GM18873 (cell line): ENCODE results near the gene SPATA16.
"Not testable (repeated sequence)": the region's sequence is repeated elsewhere in the genome, so short reads cannot be mapped to it uniquely, and the experiment has no call there.

Experiments used
- ATAC-seq: cut with Tn5 transposase; IDR thresholded peaks from one replicate; pipeline ENCODE4 v1.9.1; 2021; ENCODE audit warnings: mild to moderate bottlenecking, moderate library complexity, moderate number of reproducible peaks; ENCODE audit not compliant: unreplicated experiment, low FRiP score

SPATA16 gene, protein sequence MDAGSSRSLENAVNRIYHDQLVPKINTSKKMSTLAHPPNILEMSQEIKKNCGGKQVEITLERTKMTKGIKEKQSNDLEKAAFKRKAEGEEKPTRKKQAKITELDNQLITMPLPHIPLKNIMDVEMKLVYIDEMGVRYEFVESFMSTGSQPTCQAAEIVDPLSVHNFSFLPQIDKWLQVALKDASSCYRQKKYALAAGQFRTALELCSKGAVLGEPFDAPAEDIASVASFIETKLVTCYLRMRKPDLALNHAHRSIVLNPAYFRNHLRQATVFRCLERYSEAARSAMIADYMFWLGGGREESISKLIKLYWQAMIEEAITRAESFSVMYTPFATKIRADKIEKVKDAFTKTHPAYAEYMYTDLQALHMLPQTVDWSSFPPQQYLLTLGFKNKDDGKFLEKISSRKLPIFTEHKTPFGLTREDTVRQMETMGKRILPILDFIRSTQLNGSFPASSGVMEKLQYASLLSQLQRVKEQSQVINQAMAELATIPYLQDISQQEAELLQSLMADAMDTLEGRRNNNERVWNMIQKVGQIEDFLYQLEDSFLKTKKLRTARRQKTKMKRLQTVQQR

DNA sequence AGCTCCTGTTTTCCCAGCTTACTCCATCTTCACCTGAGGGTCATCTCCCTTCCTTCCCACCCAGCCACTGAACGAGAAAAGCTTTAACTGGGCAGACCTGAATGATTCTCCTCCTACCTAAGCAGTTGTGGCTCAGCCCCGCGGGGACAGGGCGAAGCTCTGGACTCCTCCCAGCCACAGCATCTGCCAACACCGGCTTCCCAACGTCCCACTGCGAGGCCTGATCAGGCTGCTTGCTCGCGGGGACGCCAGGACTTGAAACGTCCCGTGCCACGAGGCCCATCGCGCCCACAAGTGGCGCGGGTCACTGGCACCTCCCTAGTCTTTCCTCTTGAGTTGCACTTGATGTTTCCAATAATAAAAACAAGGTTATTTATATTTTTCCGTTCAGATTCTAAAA, at the start of gene SPATA16:
Gene SPATA16, minus strand, starts transcription at position 250 of the 400 bp plus-strand sequence. CDS start 23,504 bp downstream, outside the sequence.
- no peak for ATAC-seq

DNA sequence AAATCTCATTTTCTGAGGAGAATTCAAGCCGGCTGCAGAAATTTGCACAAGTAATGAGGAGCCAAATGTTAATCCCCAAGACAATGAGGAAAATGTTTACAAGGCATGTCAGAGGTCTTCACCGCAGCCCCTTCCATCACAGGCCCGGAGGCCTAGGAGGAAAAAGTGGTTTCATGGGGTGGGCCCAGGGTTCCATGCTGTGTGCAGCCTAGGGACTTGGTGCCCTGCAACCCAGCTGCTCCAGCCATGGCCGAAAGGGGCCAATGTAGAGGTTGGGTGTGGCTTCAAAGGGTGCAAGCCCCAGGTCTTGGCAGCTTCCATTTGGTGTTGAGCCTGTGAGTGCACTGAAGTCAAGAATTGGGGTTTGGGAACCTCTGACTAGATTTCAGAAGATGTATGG, 42.0 kb upstream of the SPATA16 start:
- ATAC-seq, result not testable (repeated sequence)

- ATAC-seq, result no peak
Observed at GRCh38 chr3:173173652-173174051, 32.6 kb upstream of the SPATA16 start.

DNA sequence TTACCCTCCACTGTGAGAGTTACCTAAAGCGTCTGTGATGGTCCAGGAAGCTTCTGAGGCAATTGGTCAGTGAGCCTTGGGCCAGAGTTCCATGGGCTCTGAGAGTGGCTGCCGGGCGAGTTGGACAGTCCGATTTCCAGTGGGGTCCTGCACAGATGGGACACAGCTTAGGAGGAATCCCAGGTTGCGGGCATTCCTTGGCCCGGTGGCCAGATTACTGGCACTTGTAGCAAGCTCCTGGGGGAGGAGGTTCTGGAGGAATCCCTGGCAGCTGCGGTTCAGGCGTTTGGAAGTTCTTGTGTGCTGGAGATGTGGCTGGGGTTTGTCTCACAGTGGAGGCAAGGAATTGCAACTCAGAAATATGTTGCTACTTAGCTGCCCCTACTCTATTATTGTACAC, 18.1 kb upstream of the SPATA16 start:
- not testable (repeated sequence) for ATAC-seq

DNA sequence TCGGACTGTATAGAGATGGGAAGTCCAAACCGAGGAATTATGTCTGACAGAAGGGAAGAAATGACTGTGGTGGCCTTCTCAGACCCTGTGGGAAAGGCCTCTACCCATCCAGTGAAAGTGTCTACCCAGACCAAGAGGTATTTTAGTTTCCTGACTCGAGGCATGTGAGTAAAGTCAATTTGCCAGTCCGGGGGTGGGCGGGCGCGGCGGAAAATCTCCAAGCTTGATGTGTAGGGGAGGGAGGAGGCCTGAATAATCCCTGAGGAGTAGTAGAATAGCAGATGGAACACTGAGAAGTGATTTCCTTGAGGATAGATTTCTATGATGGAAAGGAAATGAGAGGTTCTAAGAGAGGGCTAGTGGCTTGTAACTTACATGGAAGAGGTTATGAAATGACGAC, 15.5 kb upstream of the SPATA16 start:
- not testable (repeated sequence) for ATAC-seq

GRCh38 chr3:173153631-173154030, 12.6 kb upstream of the SPATA16 start:
- no peak for ATAC-seq

GRCh38 chr3:173139420-173139819, 1.6 kb downstream of the SPATA16 start:
- ATAC-seq, result no peak

DNA sequence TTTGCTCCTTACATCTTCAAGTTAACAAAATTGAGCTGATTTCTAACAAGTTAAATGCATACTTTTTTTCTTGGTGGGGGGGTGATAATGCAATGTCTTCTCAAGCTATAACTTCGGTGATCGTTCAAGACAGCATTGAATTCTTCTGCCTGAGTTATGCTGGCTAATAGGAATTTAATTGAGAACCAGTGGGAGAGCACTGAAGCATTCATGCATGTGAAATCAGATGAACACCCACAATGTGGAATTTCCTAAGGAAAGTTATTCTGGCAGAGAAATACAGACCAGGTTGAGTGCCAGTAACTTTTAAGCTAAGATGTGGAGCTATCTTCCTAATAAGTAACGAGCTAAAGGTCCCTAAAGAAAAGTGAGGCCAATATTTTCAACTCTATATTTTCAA, 3.0 kb downstream of the SPATA16 start:
- ATAC-seq, result no peak

- ATAC-seq, result no peak
Observed at GRCh38 chr3:173135059-173135458, 6.0 kb downstream of the SPATA16 start.

DNA sequence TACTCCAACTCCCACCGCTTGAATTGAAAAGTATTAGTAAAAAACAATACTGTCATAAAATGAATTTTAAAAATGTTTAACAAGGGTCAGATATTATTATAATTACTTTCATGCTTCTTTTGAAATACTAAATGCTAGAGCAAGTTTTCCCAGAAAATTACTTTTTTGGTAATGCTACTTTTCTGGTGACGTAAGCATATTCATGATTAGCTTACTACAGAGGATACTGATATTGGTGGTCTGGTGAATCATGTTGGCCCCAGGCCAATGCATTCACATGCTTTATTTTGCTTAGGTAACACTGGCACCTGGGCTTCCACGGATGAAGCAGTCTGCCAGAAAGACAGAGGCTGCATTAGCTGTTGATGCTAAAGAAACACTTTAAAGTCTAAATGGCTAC, 12.4 kb downstream of the SPATA16 start:
- ATAC-seq, result no peak

DNA sequence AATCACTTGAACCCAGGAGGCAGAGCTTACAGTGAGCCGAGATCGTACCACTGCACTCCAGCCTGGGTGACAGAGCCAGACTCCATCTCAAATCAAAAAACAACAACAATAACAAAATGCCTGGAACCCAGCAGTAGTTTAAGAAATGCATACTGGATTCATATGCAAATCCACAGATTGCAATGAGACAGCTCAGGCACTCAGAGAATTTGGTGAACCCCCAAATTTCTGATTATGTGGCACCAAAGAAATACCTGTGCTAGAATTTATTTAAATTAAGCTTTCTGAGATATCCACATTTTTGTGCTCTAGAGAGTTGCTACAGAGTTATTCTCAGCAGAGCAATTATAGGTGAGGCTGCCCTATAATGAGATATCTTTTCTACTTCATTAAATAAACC, 29.7 kb downstream of the SPATA16 start:
- no peak for ATAC-seq

DNA sequence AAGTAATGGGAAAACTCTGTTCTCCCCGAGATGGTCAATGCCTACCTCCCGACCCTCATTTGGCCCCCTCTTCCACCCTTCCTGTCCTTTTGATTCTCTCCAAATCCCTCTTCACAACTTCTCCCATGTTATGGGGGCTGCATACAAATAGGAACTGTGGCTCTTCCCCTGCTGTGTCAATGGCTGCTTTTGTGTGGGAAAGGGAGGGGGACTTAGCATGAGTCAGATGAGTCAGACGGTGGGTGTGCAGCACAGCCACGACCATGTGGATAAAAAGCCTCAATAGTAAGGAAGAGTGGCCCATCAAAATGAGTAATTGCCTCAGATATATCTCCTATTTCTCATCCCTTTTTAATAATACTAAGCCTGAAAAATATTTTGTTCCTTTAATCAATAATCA, 31.9 kb downstream of the SPATA16 start:
- no peak for ATAC-seq

GRCh38 chr3:173103469-173103868, 37.6 kb downstream of the SPATA16 start:
- no peak for ATAC-seq

GRCh38 chr3:173098959-173099358, 42.1 kb downstream of the SPATA16 start:
- ATAC-seq, result no peak

DNA sequence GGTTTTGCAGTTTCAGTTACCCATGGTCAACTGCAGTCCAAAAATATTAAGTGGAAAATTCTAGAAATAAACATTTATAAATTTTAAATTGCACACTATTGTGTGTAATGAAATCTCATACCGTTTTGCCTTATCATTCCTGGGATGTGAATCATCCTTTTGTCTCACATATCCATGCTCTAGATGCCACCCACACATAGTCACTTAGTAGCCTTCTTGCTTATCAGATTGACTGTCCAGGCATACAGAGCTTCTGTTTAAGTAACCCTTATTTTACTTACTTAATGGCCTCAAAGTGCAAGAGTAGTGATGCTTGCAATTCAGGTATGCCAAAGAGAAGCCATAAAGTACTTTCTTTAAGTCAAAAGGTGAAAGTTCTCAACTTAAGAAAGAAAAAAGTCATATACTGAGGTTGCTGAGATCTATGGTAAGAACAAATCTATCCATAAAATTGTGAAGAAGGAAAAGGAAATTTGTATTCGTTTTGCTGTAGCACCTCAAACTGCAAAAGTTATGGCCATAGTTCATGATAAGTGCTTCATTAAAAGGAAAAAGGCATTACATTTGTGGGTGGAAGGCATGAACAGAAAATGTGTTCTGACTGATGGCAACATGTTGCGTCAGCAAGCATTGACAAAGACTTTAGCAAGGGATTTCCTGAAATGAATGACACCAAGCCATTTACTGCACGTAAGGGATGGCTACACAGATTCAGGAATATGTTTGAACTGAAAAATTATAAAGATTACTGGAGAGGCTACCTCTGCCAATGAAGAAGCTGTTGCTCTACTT, 43.8 kb downstream of the SPATA16 start:
- ATAC-seq, result no peak

GRCh38 chr3:173096140-173096539, 44.9 kb downstream of the SPATA16 start:
- ATAC-seq, result no peak

DNA sequence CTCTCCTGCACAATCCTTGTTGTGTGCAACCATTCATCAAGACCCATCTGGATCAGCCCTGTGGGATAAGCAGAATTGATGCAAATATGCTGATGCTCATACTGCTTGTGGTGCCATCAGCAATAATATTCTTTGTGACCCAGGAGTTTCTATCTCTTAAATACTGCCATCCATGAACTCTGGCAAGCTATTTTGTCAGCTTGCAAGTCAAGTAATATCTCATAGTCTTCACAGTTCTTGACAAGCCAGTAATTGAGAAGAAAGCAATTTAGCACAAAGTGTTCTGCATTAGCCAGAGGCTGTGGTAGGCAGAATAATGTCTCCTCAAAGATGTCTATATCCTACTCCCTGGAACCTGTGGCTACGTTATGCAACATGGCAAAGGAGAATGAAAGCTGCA, 49.0 kb downstream of the SPATA16 start:
- no peak for ATAC-seq

- no peak for ATAC-seq
Observed at GRCh38 chr3:173090492-173090891, 50.5 kb downstream of the SPATA16 start.

DNA sequence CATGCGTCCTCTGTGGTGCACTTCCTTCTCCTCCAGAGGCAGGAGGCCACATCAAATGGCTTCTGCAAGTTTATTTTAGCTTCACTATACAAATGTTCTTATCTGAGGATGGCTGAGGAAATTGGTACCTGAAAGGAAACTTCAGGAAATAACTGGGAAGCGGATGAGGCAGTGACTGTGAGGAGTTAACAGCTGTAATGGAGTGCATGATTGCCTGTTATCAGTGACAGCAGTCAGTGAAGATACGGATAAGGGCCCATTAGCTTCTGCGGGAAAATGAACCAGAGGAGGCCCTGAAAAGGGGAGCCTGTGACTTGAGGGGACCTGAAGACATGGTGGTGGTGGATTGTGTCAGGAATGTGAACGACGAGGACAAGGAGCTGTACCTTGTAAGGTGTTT, 51.8 kb downstream of the SPATA16 start:
- ATAC-seq, result no peak

DNA sequence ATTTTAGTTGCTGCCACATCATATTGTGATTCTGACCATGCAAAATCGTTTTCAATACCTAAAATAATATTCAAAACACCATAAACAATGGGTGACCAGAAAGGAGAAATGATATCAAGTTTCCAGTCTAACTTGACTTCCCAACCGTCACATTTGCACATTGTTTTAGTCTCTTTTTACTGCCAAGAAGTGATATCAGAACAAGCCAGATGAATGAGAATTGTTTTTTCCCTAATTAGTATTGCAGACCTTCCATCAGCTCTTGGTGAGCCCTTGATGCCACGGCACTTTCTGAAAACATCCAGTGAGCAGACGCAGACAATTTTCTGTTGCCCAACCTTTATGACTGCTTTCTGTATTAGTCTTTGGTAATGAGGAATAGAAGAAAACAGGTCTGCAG, 62.5 kb downstream of the SPATA16 start:
- ATAC-seq, result no peak
